DND-41 (cell line): ENCODE results near the gene TJP2.

ENCODE experiments used
- ATAC-seq: fragments of 200-7000 bp; cut with Tn5 transposase; 3 replicates; pipeline ENCODE4 v1.9.1; 2021; ENCODE audit warnings: low read depth; ENCODE audit not compliant: insufficient read depth
- DNase-seq: peaks from one replicate; pipeline ENCODE4 v3.0.0-alpha.2; 2020
- H2AFZ ChIP-seq: 2 replicates; pipeline ENCODE4 v1.6.0; 2012; ENCODE audit warnings: low read depth, low read length
- H3K27ac ChIP-seq: 2 replicates; pipeline ENCODE4 v1.5.1; 2012; ENCODE audit warnings: low read length, inconsistent platforms
- H3K27me3 ChIP-seq: fragments of 200-600 bp; sonication (generic); 2 replicates; pipeline ENCODE4 v1.6.0; 2012; ENCODE audit warnings: low read length, mild to moderate bottlenecking, inconsistent platforms; ENCODE audit not compliant: insufficient read depth, poor library complexity
- H3K36me3 ChIP-seq: 2 replicates; pipeline ENCODE4 v1.5.1; 2012; ENCODE audit warnings: low read length, inconsistent platforms; ENCODE audit not compliant: insufficient read depth
- H3K4me1 ChIP-seq: 2 replicates; pipeline ENCODE4 v1.5.1; 2012; ENCODE audit warnings: mild to moderate bottlenecking, low read length; ENCODE audit not compliant: insufficient read depth
- H3K4me2 ChIP-seq: 2 replicates; pipeline ENCODE4 v1.6.0; 2012; ENCODE audit warnings: mild to moderate bottlenecking, moderate library complexity, low read length, inconsistent platforms; ENCODE audit not compliant: insufficient read depth
- H3K4me3 ChIP-seq, 2 experiments: fragments of 200-600 bp in 1 of 2; shearing (Covaris generic) in 1 of 2; 2 replicates each; pipeline ENCODE4 v1.5.1; 2012 to 2016; ENCODE audit warnings: inconsistent platforms in 2 of 2, low read length in 2 of 2, mild to moderate bottlenecking in 2 of 2, low read depth in 1 of 2, moderate library complexity in 1 of 2
- H3K79me2 ChIP-seq: 2 replicates; pipeline ENCODE4 v1.6.0; 2012; ENCODE audit warnings: low read length, inconsistent platforms; ENCODE audit not compliant: insufficient read depth
- H3K9ac ChIP-seq: 2 replicates; pipeline ENCODE4 v1.6.0; 2012; ENCODE audit warnings: low read depth, mild to moderate bottlenecking, inconsistent platforms, low read length, moderate library complexity
- H3K9me3 ChIP-seq: 2 replicates; pipeline ENCODE4 v1.5.1; 2012; ENCODE audit warnings: low read length, moderate library complexity, mild to moderate bottlenecking, inconsistent platforms; ENCODE audit not compliant: insufficient read depth, severe bottlenecking
- H4K20me1 ChIP-seq: 2 replicates; pipeline ENCODE4 v1.6.0; 2012; ENCODE audit warnings: low read length; ENCODE audit not compliant: insufficient read depth
- CTCF ChIP-seq: IDR thresholded peaks from 2 replicates; pipeline ENCODE4 v1.5.1; 2012; ENCODE audit warnings: borderline replicate concordance, low read length, moderate library complexity, mild to moderate bottlenecking; ENCODE audit not compliant: poor library complexity, severe bottlenecking; ENCODE audit errors: extremely low read depth
- EZH2 ChIP-seq: IDR thresholded peaks from 3 replicates; pipeline ENCODE4 v1.6.1; 2012; ENCODE audit warnings: borderline replicate concordance, low read depth, mild to moderate bottlenecking, moderate library complexity, low read length, inconsistent platforms; ENCODE audit not compliant: severe bottlenecking

Gene TJP2

DNA sequence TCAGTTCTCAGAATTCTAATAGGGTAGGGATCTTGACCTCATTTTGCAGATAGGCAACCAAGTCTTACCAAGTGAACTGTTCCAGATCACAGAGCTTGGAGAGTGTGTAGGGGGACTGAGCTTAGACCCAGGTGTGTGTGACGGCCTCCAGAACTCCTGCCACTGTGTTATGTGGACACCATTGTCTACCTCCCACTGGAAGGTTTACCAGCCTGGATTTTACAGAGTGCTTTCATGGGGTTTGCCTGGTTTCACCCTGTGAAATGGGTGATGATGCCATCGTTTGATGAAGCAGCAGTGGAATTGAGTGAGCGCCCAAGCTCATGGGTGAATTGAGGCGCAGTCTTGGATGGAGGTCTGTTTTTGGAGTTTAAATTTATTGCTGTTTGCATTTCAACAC lies 23.6 kb downstream of the TJP2 start:
- TF ChIP-seq CTCF (no peak), EZH2 (no peak)
- H3K79me2 ChIP-seq = peaks cover under 1% of the 10 kb centered on the region; the same call in 1 of the 2 replicates
- H3K9me3 ChIP-seq = no peaks in the 10 kb centered on the region
- DNase-seq (no peak), ATAC-seq (no peak)
- H3K4me1 ChIP-seq = peaks cover 3% of the 10 kb centered on the region
- H2AFZ ChIP-seq = no peak overlapping the region
- H3K36me3 ChIP-seq = no peaks in the 10 kb centered on the region
- H3K4me2 ChIP-seq = no peak overlapping the region
- H3K27me3 ChIP-seq = no peaks in the 10 kb centered on the region
- H3K4me3 ChIP-seq = no peak overlapping the region
- no peak overlapping the region for H3K9ac ChIP-seq
- H3K27ac ChIP-seq = no peak overlapping the region
- peaks cover 5% of the 10 kb centered on the region; the same call in 1 of the 2 replicates for H4K20me1 ChIP-seq

- no peaks in the 10 kb centered on the region for H3K36me3 ChIP-seq
- peaks cover 5% of the 10 kb centered on the region; the same call in 1 of the 2 replicates for H4K20me1 ChIP-seq
- no peak overlapping the region for H3K9ac ChIP-seq
- H3K4me1 ChIP-seq = no peaks in the 10 kb centered on the region
- no peak overlapping the region for H3K4me2 ChIP-seq
- H3K4me3 ChIP-seq = no peak overlapping the region
- no peaks in the 10 kb centered on the region for H3K27me3 ChIP-seq
- no peak overlapping the region for H2AFZ ChIP-seq
- ATAC-seq (no peak), DNase-seq (no peak)
- no peaks in the 10 kb centered on the region for H3K9me3 ChIP-seq
- no peaks in the 10 kb centered on the region for H3K79me2 ChIP-seq
- TF ChIP-seq EZH2 (no peak), CTCF (no peak)
- H3K27ac ChIP-seq = no peak overlapping the region
These were observed 24.6 kb downstream of the TJP2 start for GRCh38 chr9:69198521-69199220.

- no peaks in the 10 kb centered on the region for H3K36me3 ChIP-seq
- no peak overlapping the region for H3K27ac ChIP-seq
- TF ChIP-seq EZH2 (no peak), CTCF (no peak)
- no peak for ATAC-seq
- no peaks in the 10 kb centered on the region for H3K4me1 ChIP-seq
- no peak for DNase-seq
- peaks cover 5% of the 10 kb centered on the region; the same call in 1 of the 2 replicates for H4K20me1 ChIP-seq
- no peak overlapping the region for H2AFZ ChIP-seq
- no peaks in the 10 kb centered on the region for H3K27me3 ChIP-seq
- no peaks in the 10 kb centered on the region for H3K9me3 ChIP-seq
- no peak overlapping the region for H3K4me3 ChIP-seq
- H3K79me2 ChIP-seq = no peaks in the 10 kb centered on the region
- no peak overlapping the region for H3K9ac ChIP-seq
- H3K4me2 ChIP-seq = no peak overlapping the region
These were observed 25.8 kb downstream of the TJP2 start for GRCh38 chr9:69199769-69200470.
